HepG2 (cell line): ENCODE data around the gene PDGFB. TPM values are rescaled to one million over a fixed set of nuclear protein-coding genes. Genes with fewer than 3 reads are reported as not detected.

Experiments
- ATAC-seq: fragments of 200-7000 bp; cut with Tn5 transposase; 3 replicates; pipeline ENCODE4 v1.9.1; 2020; ENCODE audit warnings: mild to moderate bottlenecking, moderate library complexity
- BruUV-seq: library from RNA; stranded (reverse); fragments of 400-500 nt; replicated peaks from 2 replicates; lab custom pipeline; 2021; lab: Mats Ljungman, UMichigan
- CTCF ChIA-PET: fragments of 300-600 bp; formaldehyde crosslinking; extraction: SDS; loops from one replicate; lab custom pipeline; 2021; ENCODE audit warnings: low total read pairs, inconsistent platforms, low intra/inter-chr PET ratio; lab: Yijun Ruan, JAX
- POLR2A ChIA-PET: fragments of 350-600 bp; sonication (Branson Sonifier 250); formaldehyde crosslinking; loops from one replicate; lab custom pipeline; 2020; ENCODE audit warnings: antibody characterized with exemption, inconsistent platforms; lab: Yijun Ruan, JAX
- DNase-seq: peaks from one replicate; pipeline ENCODE4 v3.0.0-alpha.2; 2015; ENCODE audit warnings: low spot score
- FAIRE-seq: peaks from 3 replicates; lab custom pipeline; 2011; peaks lifted over from hg19 to GRCh38; lab: Jason Lieb, UNC
- H2AFZ ChIP-seq: one replicate; pipeline ENCODE4 v1.6.1; 2011; ENCODE audit warnings: low read length, inconsistent platforms
- H3K27ac ChIP-seq: fragments of 300-600 bp; 3 replicates; pipeline ENCODE4 v1.8.0; 2011; ENCODE audit warnings: mixed run types, mild to moderate bottlenecking, mixed read lengths, low read length, inconsistent platforms; ENCODE audit not compliant: insufficient read depth; ENCODE audit errors: extremely low read length
- H3K27me3 ChIP-seq, 2 experiments: fragments of 200-600 bp in 1 of 2; 2 replicates in 1 of 2; 3 replicates in 1 of 2; pipeline versions ENCODE4 v1.6.0 to v1.8.0; 2011; ENCODE audit warnings: low read length in 2 of 2, mild to moderate bottlenecking in 2 of 2, moderate library complexity in 2 of 2, inconsistent platforms in 1 of 2; ENCODE audit not compliant: insufficient read depth in 2 of 2, control insufficient read depth in 1 of 2
- H3K36me3 ChIP-seq, 2 experiments: fragments of 200-600 bp in 1 of 2; replicated peaks in 1 of 2; 2 replicates in 1 of 2; 3 replicates in 1 of 2; pipeline versions ENCODE4 v1.5.1 to v1.8.0; 2011; ENCODE audit warnings: low read length in 2 of 2, inconsistent platforms in 1 of 2; ENCODE audit not compliant: insufficient read depth in 2 of 2, control insufficient read depth in 1 of 2
- H3K4me1 ChIP-seq: 2 replicates; pipeline ENCODE4 v1.5.1; 2012; ENCODE audit warnings: low read length, inconsistent platforms; ENCODE audit not compliant: insufficient read depth
- H3K4me2 ChIP-seq: 2 replicates; pipeline ENCODE4 v1.6.0; 2011; ENCODE audit warnings: low read depth, low read length, inconsistent platforms
- H3K4me3 ChIP-seq, 3 experiments: fragments of 200-600 bp in 1 of 3; sonication (generic), shearing (Covaris generic) in 1 of 3; replicated peaks in 1 of 3; 2 replicates each; pipeline ENCODE4 v1.5.1; 2011 to 2016; ENCODE audit warnings: low read length in 3 of 3, inconsistent platforms in 2 of 3, low read depth in 2 of 3, mild to moderate bottlenecking in 2 of 3, control low read depth in 1 of 3, mixed read lengths in 1 of 3; ENCODE audit not compliant: insufficient read depth in 1 of 3
- H3K79me2 ChIP-seq: one replicate; pipeline ENCODE4 v1.6.1; 2011; ENCODE audit warnings: low read length, inconsistent platforms; ENCODE audit not compliant: insufficient read depth
- H3K9ac ChIP-seq: 2 replicates; pipeline ENCODE4 v1.6.0; 2011; ENCODE audit warnings: mild to moderate bottlenecking, low read depth, low read length, inconsistent platforms; ENCODE audit not compliant: insufficient read depth
- H3K9me3 ChIP-seq: 2 replicates; pipeline ENCODE4 v1.5.1; 2012; ENCODE audit warnings: mild to moderate bottlenecking, low read length
- H4K20me1 ChIP-seq: 2 replicates; pipeline ENCODE4 v1.6.0; 2011; ENCODE audit warnings: inconsistent platforms, mild to moderate bottlenecking, low read length, moderate library complexity; ENCODE audit not compliant: insufficient read depth
- AKAP8 ChIP-seq: sonication (generic); formaldehyde crosslinking; IDR thresholded peaks from 2 replicates; pipeline ENCODE4 v1.5.1; 2020; ENCODE audit warnings: mild to moderate bottlenecking, missing genetic modification reagents
- CREB1 ChIP-seq, 2 experiments: fragments of 450-650 bp in 1 of 2; IDR thresholded peaks; 2 replicates each; pipeline ENCODE4 v1.6.1; 2016 to 2017; ENCODE audit warnings: control low read depth in 1 of 2, mild to moderate bottlenecking in 1 of 2, missing compliant biosample characterization in 1 of 2, missing genetic modification characterization in 1 of 2
- EP300 ChIP-seq, 3 experiments: sonication (generic) in 1 of 3; formaldehyde crosslinking in 1 of 3; IDR thresholded peaks; 2 replicates each; pipeline versions ENCODE4 v1.5.1 to v1.6.1; 2011 to 2020; ENCODE audit warnings: low read depth in 2 of 3, low read length in 2 of 3, borderline replicate concordance in 1 of 3, improper control_type of control experiment in 1 of 3, mild to moderate bottlenecking in 1 of 3, missing genetic modification reagents in 1 of 3, moderate library complexity in 1 of 3
- KAT8 ChIP-seq: IDR thresholded peaks from 2 replicates; pipeline ENCODE4 v1.6.1; 2016; ENCODE audit warnings: missing genetic modification reagents, missing compliant biosample characterization
- KLF16 ChIP-seq, 2 experiments: sonication (generic) in 1 of 2; formaldehyde crosslinking in 1 of 2; IDR thresholded peaks; 2 replicates each; pipeline versions ENCODE4 v1.6.1 to v1.8.0; 2016 to 2023; ENCODE audit warnings: missing genetic modification reagents in 2 of 2, missing compliant biosample characterization in 1 of 2
- MAFF ChIP-seq: IDR thresholded peaks from 2 replicates; pipeline ENCODE4 v1.6.1; 2011; ENCODE audit warnings: low read depth, low read length, improper control_type of control experiment
- MAZ ChIP-seq, 2 experiments: sonication (generic) in 1 of 2; formaldehyde crosslinking in 1 of 2; IDR thresholded peaks; 2 replicates each; pipeline versions ENCODE4 v1.5.0 to v1.6.1; 2012 to 2020; ENCODE audit warnings: low read depth in 2 of 2, mild to moderate bottlenecking in 2 of 2, borderline replicate concordance in 1 of 2, improper control_type of control experiment in 1 of 2, low read length in 1 of 2, missing genetic modification reagents in 1 of 2, moderate library complexity in 1 of 2
- RXRA ChIP-seq: sonication (generic); formaldehyde crosslinking; IDR thresholded peaks from 2 replicates; pipeline ENCODE4 v1.5.1; 2020; ENCODE audit warnings: missing genetic modification reagents
- SP5 ChIP-seq: IDR thresholded peaks from 2 replicates; pipeline ENCODE4 v1.6.1; 2016; ENCODE audit warnings: low read depth, borderline replicate concordance
- ZNF225 ChIP-seq: sonication (generic); formaldehyde crosslinking; IDR thresholded peaks from 2 replicates; pipeline ENCODE4 v1.4.0; 2020; ENCODE audit warnings: mild to moderate bottlenecking, missing genetic modification reagents
- ZNF660 ChIP-seq: sonication (generic); formaldehyde crosslinking; IDR thresholded peaks from 2 replicates; pipeline ENCODE4 v1.5.1; 2020; ENCODE audit warnings: mild to moderate bottlenecking, low read depth, missing genetic modification reagents, borderline replicate concordance
- ZNF720 ChIP-seq: sonication (generic); formaldehyde crosslinking; IDR thresholded peaks from 2 replicates; pipeline ENCODE4 v1.4.0; 2020; ENCODE audit warnings: missing genetic modification reagents
- WGBS: methylation state at CpG from one replicate; pipeline ENCODE4 v1.1.6; 2017; ENCODE audit warnings: low lambda C conversion rate; 5-methylcytosine and 5-hydroxymethylcytosine counted together
- in situ Hi-C: cut with HindIII; loops from 2 replicates; pipeline ENCODE4 v1.10.0; 2017; ENCODE audit warnings: low pct_unique_long_range_greater_than_20kb; ENCODE audit not compliant: extremely low pct_ligation_motif_present
- intact Hi-C: fragments of 100-400 bp; cut with micrococcal nuclease; formaldehyde crosslinking; loops from one replicate; pipeline ENCODE4 v1.10.0; 2022; ENCODE audit not compliant: unreplicated experiment
- polyA plus RNA-seq, 8 experiments: library from polyadenylated mRNA; depleted of rRNA in 3 of 8; stranded (reverse) in 7 of 8; unstranded in 1 of 8; fragments of >200 nt; fragmentation: Illumina TruSeq in 4 of 8; extraction: Trizol in 4 of 8; gene quantifications; 2 replicates each; pipeline versions ENCODE4 v1.2.1 to v1.2.3, GENCODE V29; 2011 to 2016; ENCODE audit warnings: low read depth in 4 of 8, missing spikeins in 1 of 8, mixed read lengths in 1 of 8; ENCODE audit not compliant: insufficient read depth in 1 of 8
- total RNA-seq, 5 experiments: library from RNA; depleted of rRNA; stranded (reverse); fragments of >200 nt; fragmentation: Illumina TruSeq; extraction: Trizol; gene quantifications; 2 replicates each; pipeline ENCODE4 v1.2.3, GENCODE V29; 2016; ENCODE audit warnings: low read depth in 1 of 5
- TF ChIP-seq, protein P1 (sequence below): sonication (generic); formaldehyde crosslinking; IDR thresholded peaks from 2 replicates; pipeline ENCODE4 v1.4.0; 2020; ENCODE audit warnings: missing genetic modification reagents, borderline replicate concordance
- TF ChIP-seq, protein P2 (sequence below): IDR thresholded peaks from 2 replicates; pipeline ENCODE4 v1.6.1; 2016; ENCODE audit warnings: control low read depth

PDGFB gene
- total and polyA plus RNA-seq, 2 of the 13 experiments (the other 11 are each of a cell fraction or from before 2014, with no cell fraction given) = 1.4 to 10.1 TPM

DNA sequence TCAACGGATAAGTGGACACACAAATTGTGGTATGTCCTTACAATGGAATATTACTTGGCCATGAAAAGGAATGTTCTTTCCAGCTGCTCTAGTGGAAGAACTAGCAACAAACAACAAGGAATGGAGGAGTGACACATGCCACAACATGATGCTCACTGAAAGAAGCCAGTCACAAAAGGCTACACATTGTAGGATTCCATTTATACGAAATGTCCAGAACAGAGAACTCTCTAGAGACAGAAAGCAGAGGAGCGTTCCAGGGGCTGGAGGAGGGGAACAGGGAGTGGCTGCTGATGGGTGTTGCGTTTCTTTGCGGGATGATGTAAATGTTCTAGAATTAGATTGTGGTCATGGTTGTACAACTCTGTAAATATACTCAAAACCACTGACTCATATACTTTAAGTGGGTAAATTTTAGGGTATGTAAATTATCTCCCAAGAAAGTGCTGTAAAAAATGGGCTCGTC, 32.4 kb upstream of the PDGFB start:
- DNase-seq = no peak
- H3K4me1 ChIP-seq = peaks cover 33% of the 10 kb centered on the region
- no peak overlapping the region for H2AFZ ChIP-seq
- no peak overlapping the region for H3K27ac ChIP-seq
- TF ChIP-seq EP300 (IDR thresholded peaks at IDR 0.05; ENCODE audit: low read depth in 2 of 2, low read length in 2 of 2) = no peak
- no peak for TF ChIP-seq EP300 (CRISPR knock-in tag; IDR thresholded peaks at IDR 0.05; ENCODE audit: borderline replicate concordance)
- TF ChIP-seq MAZ (IDR thresholded peaks at IDR 0.05; ENCODE audit: borderline replicate concordance, low read depth, low read length) = no peak
- no peak for TF ChIP-seq MAZ (CRISPR knock-in tag; IDR thresholded peaks at IDR 0.05; ENCODE audit: low read depth)
- TF ChIP-seq SP5 = no peak
- no peak for TF ChIP-seq KLF16 (CRISPR knock-in tag; IDR thresholded peaks at IDR 0.05)
- TF ChIP-seq AKAP8 = no peak
- no peak overlapping the region for H3K4me3 ChIP-seq
- ChIA-PET POLR2A (no interaction called here), CTCF (no interaction called here)
- H3K27me3 ChIP-seq = peaks cover 9 to 36% of the 10 kb centered on the region in 2 experiments
- no peaks in the 10 kb centered on the region for H3K36me3 ChIP-seq
- FAIRE-seq = no peak
- in situ Hi-C loops (no loop called here), intact Hi-C loops (no loop called here)
- no peaks in the 10 kb centered on the region for H4K20me1 ChIP-seq
- BruUV-seq = no TSS peak
- no peaks in the 10 kb centered on the region for H3K9me3 ChIP-seq
- no peak overlapping the region for H3K9ac ChIP-seq
- ATAC-seq = no peak
- no peak overlapping the region for H3K4me2 ChIP-seq
- WGBS = 25% methylated on average over 6 of the region's 6 CpGs
- H3K79me2 ChIP-seq = no peaks in the 10 kb centered on the region

DNA sequence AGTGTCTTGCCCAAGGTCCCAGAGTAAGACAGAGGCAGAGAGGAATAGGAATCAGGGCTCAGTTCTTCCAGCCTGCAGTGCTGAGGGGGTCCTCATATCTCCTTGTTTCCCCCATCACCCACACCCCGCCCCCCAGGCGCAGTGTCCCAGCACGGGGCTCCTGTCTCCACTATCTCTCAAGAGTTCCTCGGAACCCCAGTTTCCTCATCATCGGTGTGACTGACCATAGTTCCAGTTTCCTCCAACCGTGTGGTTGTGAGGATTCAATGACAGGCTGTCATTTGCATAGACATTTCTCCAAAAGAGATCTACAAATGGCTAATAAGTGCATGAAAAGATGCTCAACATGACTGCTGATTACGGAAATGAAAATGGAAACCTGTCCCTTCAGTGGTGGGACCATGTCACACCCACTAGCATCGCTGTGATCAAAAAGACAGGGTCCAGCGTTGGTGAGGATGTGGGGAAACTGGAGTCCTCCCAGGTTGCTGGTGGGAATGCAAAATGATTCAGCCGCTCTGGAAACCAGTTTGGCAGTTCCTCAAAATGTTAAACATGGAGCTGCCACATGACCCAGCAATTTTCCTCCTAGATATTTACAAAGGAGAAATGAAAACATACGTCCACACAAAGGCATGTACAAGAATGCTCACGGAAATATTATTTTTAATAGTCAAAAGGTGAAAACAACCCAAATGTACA, 31.8 kb upstream of the PDGFB start:
- Histone ChIP-seq H3K9ac (no peak overlapping the region), H2AFZ (no peak overlapping the region), H4K20me1 (no peaks in the 10 kb centered on the region), H3K27me3 (peaks cover 9 to 36% of the 10 kb centered on the region in 2 experiments), H3K9me3 (no peaks in the 10 kb centered on the region), H3K4me2 (no peak overlapping the region), H3K27ac (no peak overlapping the region), H3K36me3 (no peaks in the 10 kb centered on the region), H3K4me1 (peaks cover 27% of the 10 kb centered on the region), H3K79me2 (no peaks in the 10 kb centered on the region), H3K4me3 (no peak overlapping the region)
- no peak for DNase-seq
- WGBS = 52% methylated on average over 9 of the region's 12 CpGs
- no peak for FAIRE-seq
- intact Hi-C loops (no loop called here), in situ Hi-C loops (no loop called here)
- CTCF ChIA-PET = no interaction called here
- BruUV-seq = no TSS peak
- POLR2A ChIA-PET = no interaction called here
- no peak for ATAC-seq
- TF ChIP-seq ZNF660 (CRISPR knock-in tag) (no peak), ZNF225 (CRISPR knock-in tag) (no peak), CREB1 (IDR thresholded peaks at IDR 0.05) (no peak), CREB1 (CRISPR knock-in tag; IDR thresholded peaks at IDR 0.05) (no peak), RXRA (CRISPR knock-in tag) (no peak), ZNF720 (CRISPR knock-in tag) (no peak), MAFF (no peak), KAT8 (CRISPR knock-in tag) (no peak)
- TF ChIP-seq, protein P1, sequence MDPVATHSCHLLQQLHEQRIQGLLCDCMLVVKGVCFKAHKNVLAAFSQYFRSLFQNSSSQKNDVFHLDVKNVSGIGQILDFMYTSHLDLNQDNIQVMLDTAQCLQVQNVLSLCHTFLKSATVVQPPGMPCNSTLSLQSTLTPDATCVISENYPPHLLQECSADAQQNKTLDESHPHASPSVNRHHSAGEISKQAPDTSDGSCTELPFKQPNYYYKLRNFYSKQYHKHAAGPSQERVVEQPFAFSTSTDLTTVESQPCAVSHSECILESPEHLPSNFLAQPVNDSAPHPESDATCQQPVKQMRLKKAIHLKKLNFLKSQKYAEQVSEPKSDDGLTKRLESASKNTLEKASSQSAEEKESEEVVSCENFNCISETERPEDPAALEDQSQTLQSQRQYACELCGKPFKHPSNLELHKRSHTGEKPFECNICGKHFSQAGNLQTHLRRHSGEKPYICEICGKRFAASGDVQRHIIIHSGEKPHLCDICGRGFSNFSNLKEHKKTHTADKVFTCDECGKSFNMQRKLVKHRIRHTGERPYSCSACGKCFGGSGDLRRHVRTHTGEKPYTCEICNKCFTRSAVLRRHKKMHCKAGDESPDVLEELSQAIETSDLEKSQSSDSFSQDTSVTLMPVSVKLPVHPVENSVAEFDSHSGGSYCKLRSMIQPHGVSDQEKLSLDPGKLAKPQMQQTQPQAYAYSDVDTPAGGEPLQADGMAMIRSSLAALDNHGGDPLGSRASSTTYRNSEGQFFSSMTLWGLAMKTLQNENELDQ = no peak
- TF ChIP-seq, protein P2, sequence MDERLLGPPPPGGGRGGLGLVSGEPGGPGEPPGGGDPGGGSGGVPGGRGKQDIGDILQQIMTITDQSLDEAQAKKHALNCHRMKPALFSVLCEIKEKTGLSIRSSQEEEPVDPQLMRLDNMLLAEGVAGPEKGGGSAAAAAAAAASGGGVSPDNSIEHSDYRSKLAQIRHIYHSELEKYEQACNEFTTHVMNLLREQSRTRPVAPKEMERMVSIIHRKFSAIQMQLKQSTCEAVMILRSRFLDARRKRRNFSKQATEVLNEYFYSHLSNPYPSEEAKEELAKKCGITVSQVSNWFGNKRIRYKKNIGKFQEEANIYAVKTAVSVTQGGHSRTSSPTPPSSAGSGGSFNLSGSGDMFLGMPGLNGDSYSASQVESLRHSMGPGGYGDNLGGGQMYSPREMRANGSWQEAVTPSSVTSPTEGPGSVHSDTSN = no peak
